Activated T-cell treated with anti-CD3 and anti-CD28 coated beads for 48 hours (primary cell): ENCODE data around the gene PDZD2.

Experiments used
- DNase-seq: peaks from one replicate; pipeline ENCODE4 v3.0.0-alpha.2; 2020; ENCODE audit warnings: low read depth

The PDZD2 gene

DNA sequence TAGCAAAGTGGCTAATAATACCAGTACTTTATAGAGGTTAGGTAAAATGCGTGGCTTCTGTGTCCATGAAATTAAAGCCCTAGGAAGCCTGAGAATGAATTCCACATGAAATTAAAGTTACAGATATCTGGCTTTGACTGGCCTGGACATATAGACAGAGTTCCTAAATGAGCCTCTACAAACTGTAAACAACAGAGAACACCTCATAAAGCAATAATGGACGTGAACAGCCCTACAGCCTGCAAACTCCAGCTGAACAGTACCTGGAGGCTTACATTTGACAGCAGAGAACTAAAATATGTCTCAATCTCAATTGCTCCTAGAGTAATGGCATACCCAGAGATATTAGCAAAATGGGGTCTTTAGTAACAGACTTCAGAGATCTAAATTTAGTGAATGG, 506.4 kb downstream of the PDZD2 start:
- DNase-seq = no peak

DNA sequence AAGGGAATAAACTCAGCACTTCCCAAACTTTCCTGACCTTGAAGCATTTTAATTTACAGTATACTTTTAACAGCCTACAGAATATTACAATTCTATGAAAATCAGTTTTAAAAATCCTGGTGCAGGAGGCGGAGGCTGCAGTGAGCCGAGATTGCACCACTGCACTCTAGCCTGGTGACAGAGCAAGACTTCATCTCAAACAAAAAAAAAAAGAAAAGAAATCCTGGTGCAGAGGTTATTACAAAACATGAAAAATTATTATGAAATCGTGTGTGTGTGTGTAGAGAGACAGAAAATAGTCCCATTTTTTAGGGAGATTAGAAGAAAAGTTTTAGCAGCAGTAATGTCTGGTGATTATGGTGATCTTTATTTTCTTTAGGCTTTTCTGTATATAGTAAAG, 508.3 kb downstream of the PDZD2 start:
- DNase-seq = no peak

DNA sequence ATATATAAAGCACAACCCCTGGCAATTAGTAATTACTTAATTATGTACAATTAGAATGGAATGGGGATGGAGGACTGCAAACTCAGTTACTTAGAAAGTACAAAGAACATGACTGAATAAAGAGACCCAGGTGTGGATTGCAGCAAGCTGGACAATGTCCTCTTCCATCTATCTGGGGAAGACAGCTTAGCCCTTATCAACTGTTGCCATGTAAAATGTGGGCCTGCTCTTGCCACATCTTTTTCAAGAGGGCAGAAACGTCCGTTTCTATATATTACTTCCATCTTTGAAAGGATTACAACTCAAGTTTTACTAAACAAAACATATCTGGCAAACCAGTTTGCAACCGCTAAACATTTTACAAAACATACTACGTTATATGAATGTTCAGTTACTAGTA, 509.0 kb downstream of the PDZD2 start:
- no peak for DNase-seq

- no peak for DNase-seq
These were observed 511.4 kb downstream of the PDZD2 start for GRCh38 chr5:32150366-32150765.

DNA sequence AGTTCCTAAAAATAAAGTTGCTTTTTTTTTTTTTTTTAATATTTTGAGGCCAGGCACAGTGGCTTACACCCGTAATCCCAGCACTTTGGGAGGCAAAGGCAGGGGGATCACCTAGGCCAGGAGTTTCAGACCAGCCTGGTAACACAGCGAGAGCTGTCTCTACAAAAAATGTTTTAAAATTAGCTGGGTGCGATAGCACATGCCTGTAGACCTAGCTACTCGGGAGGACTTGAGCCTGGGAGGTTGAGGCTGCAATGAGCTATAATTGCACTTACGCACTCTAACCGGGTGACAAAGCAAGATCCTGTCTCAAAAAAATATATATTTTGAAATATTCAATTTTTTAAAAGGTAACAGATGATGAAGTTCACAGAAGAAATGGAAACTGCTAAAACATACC, 512.3 kb downstream of the PDZD2 start:
- no peak for DNase-seq

GRCh38 chr5:32153723-32154122, 514.8 kb downstream of the PDZD2 start:
- no peak for DNase-seq

DNA sequence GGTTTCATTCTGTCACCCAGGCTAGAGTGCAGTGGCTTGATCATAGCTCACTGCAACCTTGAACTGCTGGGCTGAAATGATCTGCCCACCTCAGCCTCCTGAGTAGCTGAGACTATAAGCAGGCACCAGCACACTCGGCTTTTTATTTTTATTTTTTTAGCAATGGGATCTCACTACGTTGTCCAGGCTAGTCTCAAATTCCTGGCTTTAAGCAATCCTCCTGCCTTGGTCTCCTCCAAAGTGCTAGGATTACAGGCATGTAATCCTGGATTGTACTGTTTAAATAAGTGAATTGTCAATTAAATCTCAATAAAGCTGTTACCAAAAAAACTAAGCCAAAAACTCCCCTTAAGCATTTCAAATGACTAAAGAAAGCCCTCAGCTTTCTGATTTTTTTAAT, 516.3 kb downstream of the PDZD2 start:
- DNase-seq = no peak

DNA sequence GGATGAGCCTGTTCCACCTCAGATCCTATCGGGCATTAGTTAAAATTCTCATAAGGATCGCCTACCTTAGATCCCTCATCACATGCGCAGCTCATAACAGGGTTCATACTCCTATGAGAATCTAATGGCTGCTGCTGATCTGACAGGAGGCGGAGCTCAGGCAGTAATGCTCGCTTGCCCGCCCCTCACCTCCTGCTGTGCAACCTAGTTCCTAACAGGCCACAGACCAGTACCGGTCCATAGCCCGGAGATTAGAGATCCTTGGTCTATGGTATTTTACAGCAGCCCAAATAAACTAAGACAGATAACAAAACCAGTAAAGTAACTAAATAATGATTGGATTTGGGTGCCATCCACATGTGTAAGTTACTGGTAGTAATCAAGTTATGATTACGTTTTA, 517.7 kb downstream of the PDZD2 start:
- no peak for DNase-seq

GRCh38 chr5:32157078-32157477, 518.1 kb downstream of the PDZD2 start:
- no peak for DNase-seq

DNA sequence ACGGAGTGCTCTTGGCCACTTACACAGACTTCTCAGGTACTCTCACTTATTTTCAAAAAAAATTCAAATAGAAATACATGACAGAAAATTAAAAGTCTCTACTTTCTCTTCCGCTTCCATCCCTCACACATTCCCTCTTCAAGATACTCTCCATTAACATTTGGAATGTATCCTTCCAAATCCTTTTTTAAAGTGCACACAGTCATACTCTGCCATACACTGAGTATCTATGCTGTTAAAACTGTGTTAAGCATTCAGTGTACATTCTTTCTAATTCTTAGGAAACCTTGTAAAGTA, 519.7 kb downstream of the PDZD2 start:
- no peak for DNase-seq

DNA sequence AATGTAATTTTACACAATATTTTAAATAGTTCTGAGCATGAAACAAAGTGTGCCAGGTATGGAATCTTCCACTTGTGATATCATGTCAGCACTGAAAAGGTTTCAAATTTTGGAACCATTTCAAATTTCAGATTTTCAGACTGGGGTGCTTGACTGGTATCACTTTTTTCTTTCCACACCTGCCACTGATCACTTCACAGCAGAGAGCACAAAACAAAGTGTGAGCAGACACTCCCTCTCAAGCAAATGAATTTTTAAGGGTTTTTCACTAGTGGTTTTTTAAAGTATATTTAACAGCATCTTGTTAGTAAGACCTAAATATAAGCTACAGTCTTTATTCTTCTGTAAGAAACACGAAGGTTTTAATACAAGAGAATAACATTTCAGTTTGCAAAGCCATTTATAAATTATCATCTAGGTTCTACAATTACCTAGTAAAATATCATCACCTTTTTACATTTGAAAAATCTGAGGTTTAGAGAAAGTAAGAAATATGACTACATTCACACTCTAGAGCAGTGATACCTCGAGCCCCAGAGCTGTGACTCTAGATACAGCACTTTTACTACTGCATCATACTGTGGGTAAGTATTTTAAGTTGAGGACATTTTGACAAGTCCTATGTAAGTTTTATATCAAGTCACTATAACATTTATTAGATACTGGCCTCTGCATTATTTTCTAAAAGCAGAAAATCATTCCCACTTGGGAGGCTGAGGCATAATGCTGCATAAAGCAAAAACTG, 520.6 kb downstream of the PDZD2 start:
- no peak for DNase-seq

DNA sequence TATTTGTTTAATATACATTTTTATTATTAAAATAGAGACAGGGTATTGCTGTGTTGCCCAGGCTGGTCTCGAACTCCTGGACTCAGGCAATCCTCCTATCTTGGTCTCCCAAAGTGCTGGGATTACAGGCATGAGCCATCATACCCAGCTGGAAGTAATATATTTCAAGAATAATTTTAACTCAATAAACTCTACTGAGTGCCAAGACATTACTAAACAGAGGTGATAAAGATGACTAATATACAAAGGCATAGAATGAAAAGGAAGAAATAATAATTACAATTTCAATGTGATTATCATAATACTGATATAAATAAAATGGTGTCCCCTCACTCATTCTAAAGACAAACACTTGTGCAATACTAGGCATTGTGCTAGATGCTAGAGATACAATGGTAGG, 521.3 kb downstream of the PDZD2 start:
- DNase-seq = no peak
